ENCODE results near the gene TMCC1. TPM values are rescaled to one million over a fixed set of nuclear protein-coding genes. Genes with fewer than 3 reads are reported as not detected.

Gene TMCC1
- polyA plus RNA-seq, 2 of the 4 experiments (the other 2 are of a cell fraction), result 30.3 to 75.7 TPM

DNA sequence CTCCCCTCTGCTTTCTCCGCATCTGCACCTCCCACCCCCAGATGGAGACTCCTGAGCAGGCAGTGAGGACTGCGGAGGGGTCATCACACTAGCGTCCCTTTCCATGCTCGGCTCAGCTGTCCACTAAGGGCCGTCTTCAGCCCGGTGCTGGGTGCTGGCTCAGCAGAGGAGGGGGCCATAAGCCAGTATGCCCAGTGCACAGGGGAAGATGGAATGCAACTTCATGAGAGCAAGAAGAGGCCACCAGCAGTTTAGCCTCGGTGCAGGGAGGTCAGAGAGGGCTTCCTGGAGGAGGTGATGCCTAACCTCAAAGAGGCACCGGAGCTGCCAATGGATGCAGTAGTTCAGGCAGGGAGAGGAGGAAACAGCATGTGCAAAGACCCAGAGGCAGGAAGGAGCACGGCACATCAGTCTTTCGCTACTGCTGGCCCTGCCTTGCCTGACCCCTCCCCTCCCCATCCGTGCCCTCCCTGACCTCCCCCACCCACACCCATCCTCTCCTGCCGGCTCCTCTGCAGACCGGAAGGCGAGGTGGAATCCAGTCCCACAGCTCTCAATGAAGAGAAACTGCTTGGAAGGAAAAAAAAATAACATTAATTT, 271.8 kb downstream of the TMCC1 start:
- ChIA-PET POLR2A (no interaction called here), CTCF (no interaction called here)
- Histone ChIP-seq H3K4me1 (peaks cover 44% of the 10 kb centered on the region), H3K4me2 (no peak overlapping the region), H3K9me3 (no peaks in the 10 kb centered on the region), H3K27ac (peak overlapping the region in 1 of 2 experiments; percentile 99; a peak in 4 of 6 replicates), H3K4me3 (no peak overlapping the region)
- TF ChIP-seq ZFP36 (IDR thresholded peaks at IDR 0.05; ENCODE audit: borderline replicate concordance, partially characterized antibody) (peak; percentile 84), NR3C1 (IDR thresholded peaks at IDR 0.05) (no peak), E2F6 (IDR thresholded peaks at IDR 0.05; ENCODE audit: borderline replicate concordance, low read depth) (no peak), HOXB5 (CRISPR knock-in tag; IDR thresholded peaks at IDR 0.05) (no peak), ATOH8 (CRISPR knock-in tag; IDR thresholded peaks at IDR 0.05; ENCODE audit: low read depth) (no peak), POLR2A (IDR thresholded peaks at IDR 0.05; ENCODE audit: low read length) (no peak), ZSCAN20 (CRISPR knock-in tag; IDR thresholded peaks at IDR 0.05) (no peak), MAFK (IDR thresholded peaks at IDR 0.05; ENCODE audit: partially characterized antibody) (no peak), CHD2 (IDR thresholded peaks at IDR 0.05; ENCODE audit: low read length, partially characterized antibody) (no peak)
- FAIRE-seq, result no peak
- ATAC-seq, result no peak
- 73% methylated on average over 9 of the region's 14 CpGs for WGBS (ENCODE audit: missing lambda C conversion rate)
- DNase-seq (ENCODE audit: low read depth in 1 of 2, low spot score in 1 of 2), result no peak

GRCh38 chr3:129620828-129621559, 272.5 kb downstream of the TMCC1 start:
- DNase-seq (ENCODE audit: low read depth in 1 of 2, low spot score in 1 of 2), result no peak
- ChIA-PET CTCF (no interaction called here), POLR2A (no interaction called here)
- 89% methylated on average over 16 of the region's 18 CpGs for WGBS (ENCODE audit: missing lambda C conversion rate)
- TF ChIP-seq HOXB5 (CRISPR knock-in tag; IDR thresholded peaks at IDR 0.05) (no peak), CBX2 (IDR thresholded peaks at IDR 0.05; ENCODE audit: borderline replicate concordance, low read depth) (no peak), MAZ (IDR thresholded peaks at IDR 0.05; ENCODE audit: borderline replicate concordance, low read depth, low read length) (no peak)
- TF ChIP-seq, protein P1, sequence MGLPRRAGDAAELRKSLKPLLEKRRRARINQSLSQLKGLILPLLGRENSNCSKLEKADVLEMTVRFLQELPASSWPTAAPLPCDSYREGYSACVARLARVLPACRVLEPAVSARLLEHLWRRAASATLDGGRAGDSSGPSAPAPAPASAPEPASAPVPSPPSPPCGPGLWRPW (IDR thresholded peaks at IDR 0.05), result no peak
- TF ChIP-seq, protein P2, sequence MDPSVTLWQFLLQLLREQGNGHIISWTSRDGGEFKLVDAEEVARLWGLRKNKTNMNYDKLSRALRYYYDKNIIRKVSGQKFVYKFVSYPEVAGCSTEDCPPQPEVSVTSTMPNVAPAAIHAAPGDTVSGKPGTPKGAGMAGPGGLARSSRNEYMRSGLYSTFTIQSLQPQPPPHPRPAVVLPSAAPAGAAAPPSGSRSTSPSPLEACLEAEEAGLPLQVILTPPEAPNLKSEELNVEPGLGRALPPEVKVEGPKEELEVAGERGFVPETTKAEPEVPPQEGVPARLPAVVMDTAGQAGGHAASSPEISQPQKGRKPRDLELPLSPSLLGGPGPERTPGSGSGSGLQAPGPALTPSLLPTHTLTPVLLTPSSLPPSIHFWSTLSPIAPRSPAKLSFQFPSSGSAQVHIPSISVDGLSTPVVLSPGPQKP (IDR thresholded peaks at IDR 0.05; ENCODE audit: low read depth, low read length), result no peak
- Histone ChIP-seq H3K27ac (peak overlapping the region in 1 of 2 experiments; percentile 99; a peak in 3 of 6 replicates), H3K9me3 (no peaks in the 10 kb centered on the region), H3K4me1 (peaks cover 48% of the 10 kb centered on the region), H3K4me3 (no peak overlapping the region), H3K4me2 (no peak overlapping the region)
- FAIRE-seq, result no peak
- ATAC-seq, result no peak

- no peaks in the 10 kb centered on the region for H3K9me3 ChIP-seq
- FAIRE-seq (no peak), DNase-seq (ENCODE audit: low read depth in 1 of 2, low spot score in 1 of 2) (no peak), ATAC-seq (no peak)
- peak overlapping the region in 1 of 2 experiments; percentile 54; a peak in 2 of 6 replicates for H3K27ac ChIP-seq
- H3K4me3 ChIP-seq, result no peak overlapping the region
- H3K4me1 ChIP-seq, result peaks cover 50% of the 10 kb centered on the region
- 80% methylated on average over 1 of the region's 6 CpGs for WGBS (ENCODE audit: missing lambda C conversion rate)
- TF ChIP-seq TP53 (CRISPR knock-in tag; IDR thresholded peaks at IDR 0.05) (no peak), ESRRA (IDR thresholded peaks at IDR 0.05; ENCODE audit: borderline replicate concordance, low read length) (no peak), RFX5 (IDR thresholded peaks at IDR 0.05) (no peak), PBX3 (IDR thresholded peaks at IDR 0.05) (no peak), EP300 (IDR thresholded peaks at IDR 0.05) (no peak), ZNF302 (CRISPR knock-in tag; IDR thresholded peaks at IDR 0.05) (no peak), JUN (IDR thresholded peaks at IDR 0.05) (no peak), RCOR1 (IDR thresholded peaks at IDR 0.05; ENCODE audit: low read depth, low read length) (no peak), NR3C1 (IDR thresholded peaks at IDR 0.05) (no peak), SREBF2 (IDR thresholded peaks at IDR 0.05) (no peak), MYC (IDR thresholded peaks at IDR 0.05; ENCODE audit: borderline replicate concordance, low read length) (no peak), CHD4 (IDR thresholded peaks at IDR 0.05; ENCODE audit: borderline replicate concordance) (no peak), ATOH8 (CRISPR knock-in tag; IDR thresholded peaks at IDR 0.05; ENCODE audit: low read depth) (no peak), CEBPB (IDR thresholded peaks at IDR 0.05) (no peak), HOXB13 (CRISPR knock-in tag; IDR thresholded peaks at IDR 0.05; ENCODE audit: low read depth) (no peak)
- CTCF ChIA-PET, result no interaction called here
- POLR2A ChIA-PET, result no interaction called here
- no peak overlapping the region for H3K4me2 ChIP-seq
Observed at GRCh38 chr3:129619726-129620162, 273.8 kb downstream of the TMCC1 start.

All from A549 (cell line).